Testis (tissue), 3 donors: Measurements from ENCODE around the gene CEMP1. TPM values are rescaled to one million over a fixed set of nuclear protein-coding genes. Genes with fewer than 3 reads are reported as not detected.

Experiments
- DNase-seq: peaks from one replicate; pipeline ENCODE4 v3.0.0-alpha.2; 2019
- H3K27ac ChIP-seq, 2 donors: fragments of 200-600 bp; sonication (generic); one replicate each; pipeline ENCODE4 v1.5.1; 2019
- H3K27me3 ChIP-seq: fragments of 200-600 bp; sonication (generic); one replicate; pipeline ENCODE4 v1.5.1; 2019
- H3K36me3 ChIP-seq: fragments of 200-600 bp; sonication (generic); one replicate; pipeline ENCODE4 v1.5.1; 2017; ENCODE audit warnings: low read depth; ENCODE audit errors: missing control alignments
- H3K4me1 ChIP-seq: fragments of 200-600 bp; sonication (generic); one replicate; pipeline ENCODE4 v1.5.1; 2019
- H3K4me3 ChIP-seq, 2 donors: fragments of 200-600 bp; sonication (generic); one replicate each; pipeline ENCODE4 v1.5.1; 2017 to 2019
- H3K9me3 ChIP-seq: fragments of 200-600 bp; sonication (generic); one replicate; pipeline ENCODE4 v1.5.1; 2017
- POLR2A ChIP-seq: fragments of 450-650 bp; IDR thresholded peaks from one replicate; pipeline ENCODE4 v1.6.1; 2017; ENCODE audit warnings: antibody characterized with exemption, mild to moderate bottlenecking, moderate library complexity
- WGBS, 2 donors: methylation state at CpG; one replicate each; pipeline ENCODE4 v1.1.5; 2018; 5-methylcytosine and 5-hydroxymethylcytosine counted together
- intact Hi-C: fragments of 100-400 bp; cut with DNase I; formaldehyde crosslinking; loops from one replicate; pipeline ENCODE4 v1.15.1; 2023; ENCODE audit warnings: low total_unique reads
- polyA plus RNA-seq: library from polyadenylated mRNA; stranded (reverse); fragments of 350-450 nt; fragmentation: Illumina TruSeq; extraction: RNeasy Lipid Tissue Mini Kit (QIAGEN cat#74804); gene quantifications from one replicate; pipeline ENCODE4 v1.2.3, GENCODE V29; 2014; ENCODE audit warnings: low read depth, low replicate concordance; ENCODE audit not compliant: insufficient read depth
- total RNA-seq, 2 donors: library from RNA; depleted of rRNA; stranded (reverse); fragments of >200 nt; gene quantifications; one replicate each; pipeline ENCODE4 v1.2.3, GENCODE V29; 2016
- TF ChIP-seq, protein P1 (sequence below), 3 experiments: fragments of 450-650 bp in 2 of 3; fragments of 200-600 bp in 1 of 3; sonication (generic) in 1 of 3; IDR thresholded peaks; one replicate each; pipeline ENCODE4 v1.5.1; 2016 to 2019; ENCODE audit warnings: antibody characterized with exemption in 3 of 3, mild to moderate bottlenecking in 2 of 3, moderate library complexity in 1 of 3

The CEMP1 gene
- total and polyA plus RNA-seq, 3 donors from 2014 or later = 1.6 to 5.5 (median 5.4) TPM

- no peak overlapping the region for H3K27ac ChIP-seq
- TF ChIP-seq, protein P1, sequence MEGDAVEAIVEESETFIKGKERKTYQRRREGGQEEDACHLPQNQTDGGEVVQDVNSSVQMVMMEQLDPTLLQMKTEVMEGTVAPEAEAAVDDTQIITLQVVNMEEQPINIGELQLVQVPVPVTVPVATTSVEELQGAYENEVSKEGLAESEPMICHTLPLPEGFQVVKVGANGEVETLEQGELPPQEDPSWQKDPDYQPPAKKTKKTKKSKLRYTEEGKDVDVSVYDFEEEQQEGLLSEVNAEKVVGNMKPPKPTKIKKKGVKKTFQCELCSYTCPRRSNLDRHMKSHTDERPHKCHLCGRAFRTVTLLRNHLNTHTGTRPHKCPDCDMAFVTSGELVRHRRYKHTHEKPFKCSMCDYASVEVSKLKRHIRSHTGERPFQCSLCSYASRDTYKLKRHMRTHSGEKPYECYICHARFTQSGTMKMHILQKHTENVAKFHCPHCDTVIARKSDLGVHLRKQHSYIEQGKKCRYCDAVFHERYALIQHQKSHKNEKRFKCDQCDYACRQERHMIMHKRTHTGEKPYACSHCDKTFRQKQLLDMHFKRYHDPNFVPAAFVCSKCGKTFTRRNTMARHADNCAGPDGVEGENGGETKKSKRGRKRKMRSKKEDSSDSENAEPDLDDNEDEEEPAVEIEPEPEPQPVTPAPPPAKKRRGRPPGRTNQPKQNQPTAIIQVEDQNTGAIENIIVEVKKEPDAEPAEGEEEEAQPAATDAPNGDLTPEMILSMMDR (IDR thresholded peaks at IDR 0.05) = no peak
- TF ChIP-seq POLR2A = no peak
- peaks cover 19% of the 10 kb centered on the region for H3K4me1 ChIP-seq
- WGBS, 2 donors = 86 to 90% methylated on average over 15 to 16 of the region's 16 CpGs
- no peaks in the 10 kb centered on the region for H3K27me3 ChIP-seq
- no peaks in the 10 kb centered on the region for H3K36me3 ChIP-seq
- intact Hi-C loops = loop anchor here (10.0 kb wide), 1 partner anchor 149 kb away; no protein-coding TSS in a partner anchor
- H3K9me3 ChIP-seq = no peaks in the 10 kb centered on the region
- no peak for DNase-seq
- no peak overlapping the region for H3K4me3 ChIP-seq
Observed at GRCh38 chr16:2483939-2484897, 47.0 kb downstream of the CEMP1 start.

GRCh38 chr16:2482708-2483534 is 48.3 kb downstream of the CEMP1 start:
- H3K4me1 ChIP-seq = peaks cover 19% of the 10 kb centered on the region

DNA sequence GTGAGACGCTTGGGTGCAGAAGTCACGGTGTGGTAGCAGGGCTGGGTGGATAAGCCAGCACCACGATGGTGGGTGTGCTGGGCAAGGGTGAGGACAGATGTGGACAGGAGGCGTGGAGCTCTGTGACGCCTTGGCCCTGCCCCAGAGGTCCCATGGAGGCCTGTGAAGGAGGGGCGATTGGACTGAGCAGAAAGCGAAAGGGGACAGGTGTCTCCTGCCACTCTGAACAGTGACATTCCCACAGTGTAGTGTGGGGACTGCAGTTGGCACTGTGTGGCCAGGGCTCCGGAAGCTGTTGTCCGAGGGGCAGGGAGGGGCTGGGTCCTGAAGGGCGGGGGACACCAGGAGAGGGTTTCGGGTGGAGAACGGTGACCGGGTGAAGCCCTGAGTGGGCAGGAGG is 49.0 kb downstream of the CEMP1 start:
- 69 to 77% methylated on average over 13 of the region's 13 CpGs for WGBS, 2 donors
- TF ChIP-seq POLR2A = no peak
- TF ChIP-seq, protein P1 (IDR thresholded peaks at IDR 0.05) = no peak
- Histone ChIP-seq H3K4me1 (peaks cover 19% of the 10 kb centered on the region), H3K4me3 (no peak overlapping the region), H3K27me3 (no peaks in the 10 kb centered on the region), H3K27ac (peak overlapping the region in 1 of 2 donors; percentile 6), H3K36me3 (no peaks in the 10 kb centered on the region), H3K9me3 (no peaks in the 10 kb centered on the region)
- intact Hi-C loops = loop anchor here (10.0 kb wide), 1 partner anchor 147 kb away; no protein-coding TSS in a partner anchor
- no peak for DNase-seq

More at GRCh38 chr16:2482708-2483534, 48.3 kb downstream of the CEMP1 start:
- H3K27ac ChIP-seq = peak overlapping the region; percentile 6 to 31
- TF ChIP-seq, protein P1 (IDR thresholded peaks at IDR 0.05) = no peak
- TF ChIP-seq POLR2A = no peak
- no peaks in the 10 kb centered on the region for H3K36me3 ChIP-seq
- H3K9me3 ChIP-seq = no peaks in the 10 kb centered on the region
- intact Hi-C loops = loop anchor here (10.0 kb wide), 1 partner anchor 148 kb away; no protein-coding TSS in a partner anchor
- peak; percentile 71 for DNase-seq
- no peaks in the 10 kb centered on the region for H3K27me3 ChIP-seq
- H3K4me3 ChIP-seq = no peak overlapping the region
- WGBS, 2 donors = 46 to 47% methylated on average over 32 of the region's 32 CpGs

DNA sequence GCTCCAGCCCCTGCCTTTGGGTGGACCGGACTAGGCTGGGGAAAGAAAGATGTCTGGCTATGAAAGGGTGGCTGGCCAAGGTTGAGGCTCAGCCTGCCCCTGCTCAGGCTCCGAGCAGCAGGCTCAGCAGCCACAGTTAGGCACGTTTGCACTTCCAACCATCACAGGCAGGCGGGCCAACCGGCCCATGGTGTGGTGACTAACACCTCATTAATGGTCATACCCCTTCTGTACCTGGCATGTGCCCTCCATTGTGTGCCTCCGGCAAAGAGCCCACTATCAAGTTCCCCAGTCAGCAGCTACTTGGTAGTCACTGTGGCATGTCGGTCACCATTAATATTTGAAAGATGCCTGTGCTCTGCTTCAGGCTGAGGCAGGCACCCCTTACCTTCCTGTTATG is 49.5 kb downstream of the CEMP1 start:
- DNase-seq = no peak
- H3K36me3 ChIP-seq = no peaks in the 10 kb centered on the region
- H3K4me3 ChIP-seq = no peak overlapping the region
- no peaks in the 10 kb centered on the region for H3K27me3 ChIP-seq
- no peak overlapping the region for H3K27ac ChIP-seq
- intact Hi-C loops = loop anchor here (10.0 kb wide), 1 partner anchor 147 kb away; no protein-coding TSS in a partner anchor
- H3K4me1 ChIP-seq = peaks cover 15% of the 10 kb centered on the region
- WGBS, 2 donors = 68 to 72% methylated on average over 5 to 7 of the region's 7 CpGs
- no peaks in the 10 kb centered on the region for H3K9me3 ChIP-seq
- TF ChIP-seq, protein P1 (IDR thresholded peaks at IDR 0.05) = no peak
- no peak for TF ChIP-seq POLR2A
